NK-92 (cell line): ENCODE results near the gene ESR2.
"Not testable (repeated sequence)": the region's sequence is repeated elsewhere in the genome, so short reads cannot be mapped to it uniquely, and the experiment has no call there.

Source experiments
- DNase-seq: peaks from one replicate; lab custom pipeline; 2025; ENCODE audit not compliant: unreplicated experiment; lab: John Stamatoyannopoulos, UW

Gene ESR2

GRCh38 chr14:64201296-64201695, 92.9 kb downstream of the ESR2 start:
- DNase-seq: no peak

GRCh38 chr14:64200170-64200569, 94.0 kb downstream of the ESR2 start:
- DNase-seq: no peak

- no peak for DNase-seq
These were observed 95.7 kb downstream of the ESR2 start for GRCh38 chr14:64198486-64198885.

- no peak for DNase-seq
These were observed 96.2 kb downstream of the ESR2 start for GRCh38 chr14:64197996-64198395.

- DNase-seq: no peak
These were observed 97.3 kb downstream of the ESR2 start for GRCh38 chr14:64196814-64197411.

- no peak for DNase-seq
These were observed 98.1 kb downstream of the ESR2 start for GRCh38 chr14:64196056-64196455.

GRCh38 chr14:64195199-64195598, 99.0 kb downstream of the ESR2 start:
- DNase-seq: no peak

- no peak for DNase-seq
These were observed 99.8 kb downstream of the ESR2 start for GRCh38 chr14:64194404-64194803.

- DNase-seq: no peak
These were observed 100.3 kb downstream of the ESR2 start for GRCh38 chr14:64193821-64194220.

GRCh38 chr14:64191756-64192155, 102.4 kb downstream of the ESR2 start:
- no peak for DNase-seq

GRCh38 chr14:64190974-64191502, 103.1 kb downstream of the ESR2 start:
- DNase-seq: no peak

GRCh38 chr14:64187331-64187730, 106.8 kb downstream of the ESR2 start:
- DNase-seq: no peak

GRCh38 chr14:64186231-64187129, 107.7 kb downstream of the ESR2 start:
- DNase-seq: no peak

- DNase-seq: no peak
These were observed 109.0 kb downstream of the ESR2 start for GRCh38 chr14:64185184-64185583.

GRCh38 chr14:64184103-64184729, 110.0 kb downstream of the ESR2 start:
- DNase-seq: no peak

- not testable (repeated sequence) for DNase-seq
These were observed 111.3 kb downstream of the ESR2 start for GRCh38 chr14:64182908-64183307.

GRCh38 chr14:64178814-64179213, 115.4 kb downstream of the ESR2 start:
- DNase-seq: no peak

GRCh38 chr14:64176330-64176729, 117.8 kb downstream of the ESR2 start:
- DNase-seq: no peak

- DNase-seq: no peak
These were observed 119.0 kb downstream of the ESR2 start for GRCh38 chr14:64174922-64175782.

GRCh38 chr14:64170181-64170580, 124.0 kb downstream of the ESR2 start:
- no peak for DNase-seq

- DNase-seq: no peak
These were observed 134.6 kb downstream of the ESR2 start for GRCh38 chr14:64159588-64159987.
